Embryonic facial prominence (tissue), 1 donor: Measurements from ENCODE around the gene MITF.

Experiments
- DNase-seq: peaks from one replicate; pipeline ENCODE4 v3.0.0-alpha.2; 2016; ENCODE audit errors: extremely low spot score

Gene MITF

GRCh38 chr3:69838217-69838616 is 99.0 kb downstream of the MITF start:
- peak; percentile 14 for DNase-seq

GRCh38 chr3:69838696-69839515 is 99.6 kb downstream of the MITF start:
- DNase-seq: no peak

GRCh38 chr3:69842351-69842750 is 103.1 kb downstream of the MITF start:
- DNase-seq: no peak

GRCh38 chr3:69842789-69843188 is 103.5 kb downstream of the MITF start:
- no peak for DNase-seq

GRCh38 chr3:69844706-69845105 is 105.4 kb downstream of the MITF start:
- no peak for DNase-seq

GRCh38 chr3:69847303-69847702 is 108.0 kb downstream of the MITF start:
- DNase-seq: no peak

GRCh38 chr3:69848113-69848512 is 108.8 kb downstream of the MITF start:
- DNase-seq: no peak

- DNase-seq: no peak
These were observed 111.6 kb downstream of the MITF start for GRCh38 chr3:69850849-69851248.

- no peak for DNase-seq
These were observed 113.8 kb downstream of the MITF start for GRCh38 chr3:69853027-69853426.

GRCh38 chr3:69855436-69856162 is 116.3 kb downstream of the MITF start:
- DNase-seq: peak; percentile 31

- DNase-seq: no peak
These were observed 117.9 kb downstream of the MITF start for GRCh38 chr3:69856965-69857705.

- no peak for DNase-seq
These were observed 122.3 kb downstream of the MITF start for GRCh38 chr3:69861556-69861955.

- no peak for DNase-seq
These were observed 124.9 kb downstream of the MITF start for GRCh38 chr3:69864141-69864540.

GRCh38 chr3:69864766-69865165 is 125.5 kb downstream of the MITF start:
- DNase-seq: no peak

GRCh38 chr3:69865925-69866679 is 126.8 kb downstream of the MITF start:
- DNase-seq: no peak

GRCh38 chr3:69866988-69867720 is 127.9 kb downstream of the MITF start:
- no peak for DNase-seq

- DNase-seq: no peak
These were observed 128.8 kb downstream of the MITF start for GRCh38 chr3:69867941-69868505.

- no peak for DNase-seq
These were observed 129.7 kb downstream of the MITF start for GRCh38 chr3:69868841-69869420.

- DNase-seq: no peak
These were observed 130.4 kb downstream of the MITF start for GRCh38 chr3:69869643-69870042.

- no peak for DNase-seq
These were observed 132.0 kb downstream of the MITF start for GRCh38 chr3:69871251-69871650.
